ENCODE results near the gene MAP4K4. TPM values are rescaled to one million over a fixed set of nuclear protein-coding genes. Genes with fewer than 3 reads are reported as not detected.
A peak's percentile ranks its signal among the peaks of the same experiment; 100 is the strongest.

MAP4K4 gene
- total and polyA plus RNA-seq, 2 experiments from 2014 or later = 61.6 to 131 TPM

GRCh38 chr2:101826716-101827115 lies 129.2 kb downstream of the MAP4K4 start:
- peaks cover 24% of the 10 kb centered on the region for H3K4me1 ChIP-seq (ENCODE audit: low read depth)
- no peak for TF ChIP-seq CTCF (IDR thresholded peaks at IDR 0.05; ENCODE audit: low read depth, low read length)
- no peaks in the 10 kb centered on the region for H3K27me3 ChIP-seq
- peak overlapping the region; percentile 69 for H3K27ac ChIP-seq
- H3K4me3 ChIP-seq = no peak overlapping the region
- no peaks in the 10 kb centered on the region for H3K9me3 ChIP-seq (ENCODE audit: low read depth)
- no peak for DNase-seq (ENCODE audit: low read depth in 1 of 2, low spot score in 1 of 2)
- peaks cover 4% of the 10 kb centered on the region for H3K36me3 ChIP-seq

GRCh38 chr2:101827246-101827645 lies 129.7 kb downstream of the MAP4K4 start:
- Histone ChIP-seq H3K27me3 (no peaks in the 10 kb centered on the region), H3K4me1 (ENCODE audit: low read depth) (peaks cover 24% of the 10 kb centered on the region), H3K9me3 (ENCODE audit: low read depth) (no peaks in the 10 kb centered on the region), H3K36me3 (peaks cover 4% of the 10 kb centered on the region), H3K27ac (peak overlapping the region; percentile 69), H3K4me3 (no peak overlapping the region)
- peak in 1 of 2 donors; percentile 90 for DNase-seq (ENCODE audit: low read depth in 1 of 2, low spot score in 1 of 2)
- TF ChIP-seq CTCF (IDR thresholded peaks at IDR 0.05; ENCODE audit: low read depth, low read length) = no peak

GRCh38 chr2:101828257-101828656 lies 130.8 kb downstream of the MAP4K4 start:
- H3K36me3 ChIP-seq = peaks cover 9% of the 10 kb centered on the region
- H3K27me3 ChIP-seq = no peaks in the 10 kb centered on the region
- no peak for TF ChIP-seq CTCF (IDR thresholded peaks at IDR 0.05; ENCODE audit: low read depth, low read length)
- no peak overlapping the region for H3K4me3 ChIP-seq
- peak in 1 of 2 donors; percentile 41 for DNase-seq (ENCODE audit: low read depth in 1 of 2, low spot score in 1 of 2)
- H3K9me3 ChIP-seq (ENCODE audit: low read depth) = no peaks in the 10 kb centered on the region
- H3K27ac ChIP-seq = peak overlapping the region; percentile 69
- peaks cover 20% of the 10 kb centered on the region for H3K4me1 ChIP-seq (ENCODE audit: low read depth)

- TF ChIP-seq CTCF (IDR thresholded peaks at IDR 0.05; ENCODE audit: low read depth, low read length) = no peak
- H3K9me3 ChIP-seq (ENCODE audit: low read depth) = no peaks in the 10 kb centered on the region
- DNase-seq (ENCODE audit: low read depth in 1 of 2, low spot score in 1 of 2) = peak in 1 of 2 donors; percentile 62
- no peak overlapping the region for H3K4me3 ChIP-seq
- H3K4me1 ChIP-seq (ENCODE audit: low read depth) = peaks cover 20% of the 10 kb centered on the region
- peak overlapping the region; percentile 69 for H3K27ac ChIP-seq
- H3K36me3 ChIP-seq = peaks cover 9% of the 10 kb centered on the region
- no peaks in the 10 kb centered on the region for H3K27me3 ChIP-seq
Observed at GRCh38 chr2:101828673-101829334, 131.3 kb downstream of the MAP4K4 start.

GRCh38 chr2:101829429-101829828 lies 131.9 kb downstream of the MAP4K4 start:
- H3K27ac ChIP-seq = peak overlapping the region; percentile 69
- H3K9me3 ChIP-seq (ENCODE audit: low read depth) = no peaks in the 10 kb centered on the region
- H3K36me3 ChIP-seq = peaks cover 9% of the 10 kb centered on the region
- no peaks in the 10 kb centered on the region for H3K27me3 ChIP-seq
- TF ChIP-seq CTCF (IDR thresholded peaks at IDR 0.05; ENCODE audit: low read depth, low read length) = no peak
- H3K4me1 ChIP-seq (ENCODE audit: low read depth) = peaks cover 20% of the 10 kb centered on the region
- no peak for DNase-seq (ENCODE audit: low read depth in 1 of 2, low spot score in 1 of 2)
- H3K4me3 ChIP-seq = no peak overlapping the region
